GM12873 (cell line): ENCODE results near the gene ROBO3.

Experiments
- TF ChIP-seq, protein P1 (sequence below): IDR thresholded peaks from 2 replicates; pipeline ENCODE4 v1.5.1; 2012; ENCODE audit warnings: low read depth, mild to moderate bottlenecking, moderate library complexity, low read length, control low read depth; ENCODE audit not compliant: insufficient read depth; ENCODE audit errors: missing control alignments

The ROBO3 gene

DNA sequence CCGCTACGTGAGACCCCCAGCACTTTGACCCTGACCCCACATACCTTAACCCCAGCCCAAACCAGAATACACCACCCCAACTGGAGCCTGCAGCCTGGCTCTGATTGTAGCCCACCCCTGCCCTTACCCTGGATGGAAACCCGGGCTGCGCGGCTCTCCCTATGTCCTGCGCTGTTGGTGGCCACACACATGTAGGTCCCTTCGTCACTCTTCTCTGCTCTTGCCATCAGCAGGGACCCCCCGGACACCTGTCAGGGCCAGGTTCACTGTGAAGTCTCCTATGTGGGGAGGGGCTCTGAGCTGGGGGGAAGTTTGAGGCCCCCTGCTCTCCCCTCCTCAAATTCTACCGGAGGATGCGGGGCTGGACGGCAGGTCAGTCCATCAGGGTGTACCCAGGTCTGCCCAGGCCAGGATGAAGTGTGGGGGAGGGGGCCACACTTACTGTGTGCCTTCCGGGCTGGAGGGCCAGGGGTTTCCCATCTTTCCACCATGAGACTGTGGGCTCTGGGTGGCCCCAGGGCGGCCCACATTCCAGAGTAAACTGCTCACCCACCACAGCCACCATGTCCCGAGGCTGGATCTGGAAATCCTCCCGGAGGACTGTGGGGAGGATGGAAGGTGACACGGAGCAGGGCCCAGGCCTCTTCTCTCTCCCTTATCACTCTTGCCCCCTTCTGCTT is 31.0 kb downstream of the ROBO3 start:
- TF ChIP-seq, protein P1, sequence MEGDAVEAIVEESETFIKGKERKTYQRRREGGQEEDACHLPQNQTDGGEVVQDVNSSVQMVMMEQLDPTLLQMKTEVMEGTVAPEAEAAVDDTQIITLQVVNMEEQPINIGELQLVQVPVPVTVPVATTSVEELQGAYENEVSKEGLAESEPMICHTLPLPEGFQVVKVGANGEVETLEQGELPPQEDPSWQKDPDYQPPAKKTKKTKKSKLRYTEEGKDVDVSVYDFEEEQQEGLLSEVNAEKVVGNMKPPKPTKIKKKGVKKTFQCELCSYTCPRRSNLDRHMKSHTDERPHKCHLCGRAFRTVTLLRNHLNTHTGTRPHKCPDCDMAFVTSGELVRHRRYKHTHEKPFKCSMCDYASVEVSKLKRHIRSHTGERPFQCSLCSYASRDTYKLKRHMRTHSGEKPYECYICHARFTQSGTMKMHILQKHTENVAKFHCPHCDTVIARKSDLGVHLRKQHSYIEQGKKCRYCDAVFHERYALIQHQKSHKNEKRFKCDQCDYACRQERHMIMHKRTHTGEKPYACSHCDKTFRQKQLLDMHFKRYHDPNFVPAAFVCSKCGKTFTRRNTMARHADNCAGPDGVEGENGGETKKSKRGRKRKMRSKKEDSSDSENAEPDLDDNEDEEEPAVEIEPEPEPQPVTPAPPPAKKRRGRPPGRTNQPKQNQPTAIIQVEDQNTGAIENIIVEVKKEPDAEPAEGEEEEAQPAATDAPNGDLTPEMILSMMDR = no peak

DNA sequence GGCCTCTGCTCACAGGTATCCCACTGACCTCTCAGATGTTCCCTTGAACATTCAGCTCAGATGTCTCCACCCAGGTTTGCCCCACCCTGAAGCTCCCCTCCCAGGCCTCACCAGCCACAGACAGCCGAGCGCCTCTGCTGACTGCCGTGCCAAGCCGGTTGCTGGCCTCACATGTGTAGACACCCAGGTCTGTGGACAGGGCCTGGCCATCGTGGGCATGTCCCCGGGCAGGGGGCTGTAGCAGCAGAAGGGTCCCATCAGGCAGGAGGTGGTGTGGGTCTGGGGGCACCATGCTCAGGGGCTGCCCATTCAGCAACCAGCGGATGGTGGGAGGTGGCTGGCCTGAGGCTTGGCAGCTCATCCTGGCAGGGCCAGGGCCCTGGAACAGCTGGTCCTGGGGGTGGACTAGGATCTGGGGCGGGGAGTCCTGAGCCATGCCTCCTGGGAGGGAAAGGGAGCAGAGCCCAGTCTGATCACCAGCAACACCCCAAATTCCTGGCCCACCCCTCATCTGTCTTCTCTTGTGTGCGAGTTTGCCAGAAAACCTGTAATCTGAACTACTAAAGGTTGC is 31.7 kb downstream of the ROBO3 start:
- TF ChIP-seq, protein P1 = no peak

DNA sequence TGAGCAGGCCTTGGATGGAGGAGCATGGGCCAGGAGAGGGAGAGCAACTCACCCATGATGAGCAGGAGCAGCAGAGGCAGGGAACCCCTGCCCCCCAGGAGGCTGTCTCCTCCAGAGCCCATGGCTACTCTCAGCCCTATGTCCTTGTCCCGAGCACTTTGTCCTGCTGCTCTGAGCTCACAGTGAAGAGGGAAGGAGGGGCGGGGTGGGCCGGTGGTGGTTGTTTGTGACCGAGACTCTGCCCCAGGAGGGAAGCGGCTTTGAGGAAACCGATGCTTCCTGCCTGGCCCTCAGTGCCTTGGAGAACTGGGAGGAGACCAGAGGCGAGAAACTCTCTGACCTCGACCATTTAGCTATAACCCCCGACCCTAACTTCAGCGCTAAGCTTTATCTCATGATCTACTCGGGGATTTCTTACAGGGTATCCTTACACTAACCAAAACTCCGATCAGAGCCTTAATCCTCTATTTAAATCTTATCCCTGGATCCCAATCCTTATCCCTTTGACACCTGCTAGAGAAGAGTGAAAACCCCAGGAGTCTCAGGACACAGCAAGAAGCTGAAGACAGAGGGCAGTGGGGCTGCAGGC is 32.5 kb downstream of the ROBO3 start, which contains the start of gene ROBO4:
ROBO4 (minus strand) TSS at position 192 of the 589 bp plus-strand sequence; CDS start at position 122, 70 bp downstream.
- TF ChIP-seq, protein P1 = no peak

DNA sequence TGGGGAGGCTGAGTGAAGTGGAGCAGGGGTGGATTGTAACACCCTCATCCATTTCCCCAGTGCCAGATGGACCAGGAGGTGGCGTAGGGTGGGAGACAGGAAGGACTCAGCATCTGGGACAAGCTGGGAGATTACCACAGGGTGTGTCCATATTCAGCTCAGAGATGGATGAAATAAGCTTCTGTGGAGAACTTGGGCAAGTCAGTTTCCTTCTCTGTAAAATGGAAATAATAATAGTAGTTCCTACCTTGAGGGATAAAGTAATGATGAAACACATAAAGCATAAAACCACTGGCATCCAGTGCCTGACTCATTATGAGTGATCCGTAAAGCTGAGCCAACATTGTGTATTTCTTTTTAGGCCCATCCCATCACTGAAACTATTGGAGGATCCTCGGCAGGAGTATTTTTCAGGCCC is 33.0 kb downstream of the ROBO3 start:
- TF ChIP-seq, protein P1 = no peak

DNA sequence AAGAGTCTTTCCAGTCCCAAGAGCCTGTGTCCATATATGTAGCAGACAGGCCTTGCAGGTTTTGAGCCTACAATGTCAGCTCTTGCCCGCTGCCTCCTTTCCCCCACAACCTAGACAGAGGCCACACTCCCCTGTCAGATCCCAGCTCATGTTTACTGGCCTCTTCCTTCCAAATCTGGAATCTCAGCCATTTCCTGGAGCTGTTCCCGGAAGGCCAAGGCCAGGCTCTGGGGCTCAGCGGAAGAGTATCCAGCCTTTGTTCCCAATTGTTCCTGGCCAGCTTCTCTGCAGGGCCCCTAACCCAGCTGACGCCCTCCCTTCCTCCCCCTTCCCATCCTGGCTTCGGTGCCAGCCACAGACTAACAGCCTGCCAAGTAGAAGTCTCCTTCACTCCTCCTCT is 33.5 kb downstream of the ROBO3 start:
- TF ChIP-seq, protein P1 = no peak

DNA sequence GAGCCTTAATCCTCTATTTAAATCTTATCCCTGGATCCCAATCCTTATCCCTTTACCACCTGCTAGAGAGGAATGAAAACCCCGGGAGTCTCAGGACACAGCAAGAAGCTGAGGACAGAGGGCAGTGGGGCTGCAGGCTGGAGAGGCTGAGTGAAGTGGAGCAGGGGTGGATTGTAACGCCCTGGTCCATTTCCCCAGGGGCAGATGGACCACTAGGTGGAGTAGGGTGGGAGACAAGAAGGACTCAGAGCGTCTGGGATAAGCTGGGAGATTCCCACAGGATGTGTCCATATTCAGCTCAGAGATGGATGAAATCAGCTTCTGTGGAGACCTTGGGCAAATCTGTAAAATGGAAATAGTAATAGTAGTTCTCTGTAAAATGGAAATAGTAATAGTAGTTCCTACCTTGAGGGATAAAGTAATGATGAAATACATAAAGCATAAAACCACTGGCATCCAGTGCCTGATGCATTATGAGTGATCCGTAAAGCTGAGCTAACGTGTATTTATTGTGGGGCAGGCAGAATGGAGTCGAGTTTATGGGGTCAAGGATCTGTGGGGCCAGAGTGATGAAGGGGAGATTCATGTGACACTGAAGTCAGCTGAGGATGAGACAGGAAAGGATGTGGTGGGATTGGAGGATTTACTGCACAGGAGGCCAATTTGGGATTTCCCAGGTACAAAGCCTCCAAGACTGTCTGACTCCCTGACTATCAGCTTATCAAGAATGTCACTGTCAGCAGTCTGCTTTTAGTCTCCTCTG is 34.3 kb downstream of the ROBO3 start:
- TF ChIP-seq, protein P1 = no peak

DNA sequence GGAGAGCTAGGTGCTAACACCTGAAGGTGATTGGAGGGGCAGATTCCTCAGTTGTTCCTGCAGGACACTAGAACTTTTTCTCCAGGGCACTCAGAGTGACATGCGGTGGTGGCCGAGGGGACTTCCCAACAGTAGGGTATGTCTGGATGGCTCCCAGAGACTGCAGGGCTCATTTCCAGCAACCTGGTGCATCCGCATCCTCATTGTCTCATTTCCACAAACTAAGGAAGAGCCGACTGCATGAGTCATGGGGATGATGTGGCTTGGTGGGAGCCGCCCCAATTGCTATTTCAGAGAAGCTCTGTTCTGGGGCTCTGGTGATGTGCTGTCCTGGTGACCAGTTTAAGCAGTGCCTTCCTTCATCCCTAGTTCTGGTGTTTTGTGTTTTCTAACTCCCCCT is 35.2 kb downstream of the ROBO3 start:
- TF ChIP-seq, protein P1 = no peak
